HL-60 (cell line): ENCODE results near the gene MACC1.

Source experiments
- GABPA ChIP-seq: IDR thresholded peaks from 2 replicates; pipeline ENCODE4 v1.6.1; 2012; ENCODE audit warnings: low read depth
- POLR2AphosphoS5 ChIP-seq: IDR thresholded peaks from 2 replicates; pipeline ENCODE4 v1.6.1; 2012; ENCODE audit warnings: low read depth
- TF ChIP-seq, protein P1 (sequence below): IDR thresholded peaks from one replicate; pipeline ENCODE4 v1.5.1; 2011; ENCODE audit warnings: low read length, control low read depth, inconsistent platforms; ENCODE audit not compliant: insufficient read depth
- TF ChIP-seq, protein P2 (sequence below): IDR thresholded peaks from 2 replicates; pipeline ENCODE4 v1.6.1; 2012; ENCODE audit warnings: low read depth; ENCODE audit not compliant: insufficient replicate concordance

DNA sequence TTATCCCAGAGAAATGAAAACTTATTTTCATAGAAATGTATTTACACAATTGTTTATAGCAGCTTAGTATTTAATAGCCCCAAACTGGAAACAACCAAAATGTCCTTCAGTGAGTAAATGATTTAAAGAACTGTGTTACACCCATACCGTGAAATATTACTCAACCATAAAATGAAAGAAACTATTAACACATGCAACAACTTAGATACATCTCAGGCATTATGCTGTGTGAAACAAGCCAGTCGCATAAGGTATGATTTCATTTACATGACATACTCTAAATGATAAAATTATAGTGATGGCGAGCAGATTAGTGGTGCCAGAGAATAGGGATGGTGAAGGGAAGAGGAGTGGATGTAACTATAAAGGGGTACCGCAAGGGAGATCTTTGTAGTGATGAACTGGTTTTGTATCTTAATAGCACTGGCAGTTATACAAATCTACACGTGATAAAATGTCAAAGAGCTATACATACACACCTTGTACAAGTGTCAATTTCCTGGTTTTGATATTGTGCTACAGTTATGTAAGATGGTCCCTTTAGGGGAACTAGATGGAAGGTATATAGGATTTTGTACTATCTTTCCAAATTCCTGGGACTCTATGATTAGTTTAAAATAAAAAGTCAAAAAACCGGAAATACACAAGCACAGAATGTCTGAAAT, 40.5 kb downstream of the MACC1 start:
- TF ChIP-seq, protein P1, sequence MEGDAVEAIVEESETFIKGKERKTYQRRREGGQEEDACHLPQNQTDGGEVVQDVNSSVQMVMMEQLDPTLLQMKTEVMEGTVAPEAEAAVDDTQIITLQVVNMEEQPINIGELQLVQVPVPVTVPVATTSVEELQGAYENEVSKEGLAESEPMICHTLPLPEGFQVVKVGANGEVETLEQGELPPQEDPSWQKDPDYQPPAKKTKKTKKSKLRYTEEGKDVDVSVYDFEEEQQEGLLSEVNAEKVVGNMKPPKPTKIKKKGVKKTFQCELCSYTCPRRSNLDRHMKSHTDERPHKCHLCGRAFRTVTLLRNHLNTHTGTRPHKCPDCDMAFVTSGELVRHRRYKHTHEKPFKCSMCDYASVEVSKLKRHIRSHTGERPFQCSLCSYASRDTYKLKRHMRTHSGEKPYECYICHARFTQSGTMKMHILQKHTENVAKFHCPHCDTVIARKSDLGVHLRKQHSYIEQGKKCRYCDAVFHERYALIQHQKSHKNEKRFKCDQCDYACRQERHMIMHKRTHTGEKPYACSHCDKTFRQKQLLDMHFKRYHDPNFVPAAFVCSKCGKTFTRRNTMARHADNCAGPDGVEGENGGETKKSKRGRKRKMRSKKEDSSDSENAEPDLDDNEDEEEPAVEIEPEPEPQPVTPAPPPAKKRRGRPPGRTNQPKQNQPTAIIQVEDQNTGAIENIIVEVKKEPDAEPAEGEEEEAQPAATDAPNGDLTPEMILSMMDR: no peak
- TF ChIP-seq, protein P2, sequence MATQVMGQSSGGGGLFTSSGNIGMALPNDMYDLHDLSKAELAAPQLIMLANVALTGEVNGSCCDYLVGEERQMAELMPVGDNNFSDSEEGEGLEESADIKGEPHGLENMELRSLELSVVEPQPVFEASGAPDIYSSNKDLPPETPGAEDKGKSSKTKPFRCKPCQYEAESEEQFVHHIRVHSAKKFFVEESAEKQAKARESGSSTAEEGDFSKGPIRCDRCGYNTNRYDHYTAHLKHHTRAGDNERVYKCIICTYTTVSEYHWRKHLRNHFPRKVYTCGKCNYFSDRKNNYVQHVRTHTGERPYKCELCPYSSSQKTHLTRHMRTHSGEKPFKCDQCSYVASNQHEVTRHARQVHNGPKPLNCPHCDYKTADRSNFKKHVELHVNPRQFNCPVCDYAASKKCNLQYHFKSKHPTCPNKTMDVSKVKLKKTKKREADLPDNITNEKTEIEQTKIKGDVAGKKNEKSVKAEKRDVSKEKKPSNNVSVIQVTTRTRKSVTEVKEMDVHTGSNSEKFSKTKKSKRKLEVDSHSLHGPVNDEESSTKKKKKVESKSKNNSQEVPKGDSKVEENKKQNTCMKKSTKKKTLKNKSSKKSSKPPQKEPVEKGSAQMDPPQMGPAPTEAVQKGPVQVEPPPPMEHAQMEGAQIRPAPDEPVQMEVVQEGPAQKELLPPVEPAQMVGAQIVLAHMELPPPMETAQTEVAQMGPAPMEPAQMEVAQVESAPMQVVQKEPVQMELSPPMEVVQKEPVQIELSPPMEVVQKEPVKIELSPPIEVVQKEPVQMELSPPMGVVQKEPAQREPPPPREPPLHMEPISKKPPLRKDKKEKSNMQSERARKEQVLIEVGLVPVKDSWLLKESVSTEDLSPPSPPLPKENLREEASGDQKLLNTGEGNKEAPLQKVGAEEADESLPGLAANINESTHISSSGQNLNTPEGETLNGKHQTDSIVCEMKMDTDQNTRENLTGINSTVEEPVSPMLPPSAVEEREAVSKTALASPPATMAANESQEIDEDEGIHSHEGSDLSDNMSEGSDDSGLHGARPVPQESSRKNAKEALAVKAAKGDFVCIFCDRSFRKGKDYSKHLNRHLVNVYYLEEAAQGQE: no peak
- TF ChIP-seq GABPA: no peak
- no peak for TF ChIP-seq POLR2AphosphoS5
